Psoas muscle (tissue), 8 donors: ENCODE data around the gene SIGLEC5. TPM values are rescaled to one million over a fixed set of nuclear protein-coding genes. Genes with fewer than 3 reads are reported as not detected.

ENCODE experiments used
- ATAC-seq, 4 donors: fragments of 200-7000 bp; cut with Tn5 transposase; one replicate each; pipeline ENCODE4 v1.9.1; 2020; ENCODE audit warnings: moderate library complexity in 3 of 4, mild to moderate bottlenecking in 2 of 4
- DNase-seq, 2 donors: peaks; one replicate each; pipeline ENCODE4 v3.0.0-alpha.2; 2020
- H3K27ac ChIP-seq: fragments of 200-600 bp; one replicate; pipeline ENCODE4 v1.8.0; 2022
- H3K27me3 ChIP-seq, 3 donors: fragments of 200-600 bp in 1 of 3; one replicate each; pipeline versions ENCODE4 v1.6.1 to v1.8.0; 2013 to 2022; ENCODE audit warnings: low read length in 2 of 3, mild to moderate bottlenecking in 2 of 3, moderate library complexity in 1 of 3; ENCODE audit not compliant: insufficient read depth in 3 of 3
- H3K36me3 ChIP-seq, 2 donors: fragments of 200-600 bp in 1 of 2; one replicate each; pipeline versions ENCODE4 v1.6.1 to v1.8.0; 2013 to 2022; ENCODE audit warnings: low read depth in 1 of 2, mild to moderate bottlenecking in 1 of 2, moderate library complexity in 1 of 2; ENCODE audit not compliant: insufficient read depth in 1 of 2
- H3K4me1 ChIP-seq: fragments of 200-600 bp; one replicate; pipeline ENCODE4 v1.8.0; 2022
- H3K4me3 ChIP-seq: fragments of 200-600 bp; one replicate; pipeline ENCODE4 v1.8.0; 2022; ENCODE audit warnings: mild to moderate bottlenecking
- H3K9me3 ChIP-seq: fragments of 200-600 bp; one replicate; pipeline ENCODE4 v1.8.0; 2022
- WGBS, 3 donors: extraction: QIAGEN DNeasy Blood & Tissue Kit; methylation state at CpG; one replicate each; pipeline versions ENCODE4 v1.1.6 to v1.1.7; 2013; 5-methylcytosine and 5-hydroxymethylcytosine counted together
- intact Hi-C, 2 donors: fragments of 100-400 bp; cut with DNase I; formaldehyde crosslinking; loops; one replicate each; pipeline versions ENCODE4 v1.11.0 to v1.14.2; 2022
- polyA plus RNA-seq, 3 donors: library from polyadenylated mRNA; stranded (reverse); fragments of 200-250 nt; gene quantifications; one replicate each; pipeline ENCODE4 v1.2.3, GENCODE V29; 2013
- total RNA-seq, 4 donors: library from RNA; stranded (reverse); fragmentation: NEBNext Ultra II Directional in 2 of 4; extraction: Animal tissue kit (Norgen Biotek cat#: 25700) in 2 of 4; gene quantifications; one replicate each; pipeline versions ENCODE4 v1.2.1 to v1.2.4, GENCODE V29; 2021 to 2023
- TF ChIP-seq, protein P1 (sequence below): fragments of 200-600 bp; IDR thresholded peaks from one replicate; pipeline ENCODE4 v1.8.0; 2022; ENCODE audit warnings: antibody characterized with exemption
- donor health status: healthy with polysubstance abuse.
- donor health status: DM: no; HTN: no; CAD: no; lungs with moderate emphysema.
- donor health status: Bipolar disorder and iron deficiency.
- donor health status: healthy.
- donor health status: DM: yes; HTN: yes; CAD: no.
- donor health status: DM: no; HTN: no; CAD: no.
- donor health status: DM: no; HTN: no; CAD: no.
- donor health status: DM: yes; HTN: yes; CAD: no.

Gene SIGLEC5
- total and polyA plus RNA-seq, 7 donors: 0.01 to 0.65 (median 0.56) TPM; not detected in 4

DNA sequence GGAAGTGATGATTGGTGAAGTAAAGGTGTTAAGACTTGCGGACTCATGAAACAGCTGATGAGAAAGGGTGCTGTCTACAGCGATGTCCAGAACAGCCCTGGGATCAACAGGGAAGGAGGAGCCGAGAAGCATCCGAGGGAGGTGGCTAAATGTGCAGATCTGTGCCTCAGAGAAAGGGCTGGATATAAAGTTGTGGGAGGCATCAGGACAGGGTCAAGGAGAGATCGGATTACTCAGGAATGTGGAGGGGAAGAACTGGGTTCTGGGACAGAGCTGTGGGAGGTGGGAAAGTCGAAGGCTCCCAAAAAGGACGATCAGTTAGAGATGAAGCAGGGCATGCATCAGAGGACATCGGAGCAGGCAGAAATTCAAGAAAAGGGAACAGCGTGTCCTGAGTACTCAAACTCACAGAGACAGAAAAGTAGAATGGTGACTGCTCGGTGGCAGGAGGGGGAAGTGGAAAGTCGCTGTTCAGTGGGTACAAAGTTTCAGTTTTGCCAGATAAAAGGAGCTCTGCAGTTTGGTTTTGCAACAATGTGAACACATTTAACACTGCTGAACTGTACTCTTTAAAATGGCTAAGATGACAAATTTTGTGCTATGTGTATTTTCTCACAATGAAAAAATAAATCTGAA, 14.6 kb upstream of the SIGLEC5 start:
- WGBS, 3 donors: 30 to 34% (median 31%) methylated on average over 11 of the region's 11 CpGs
- Histone ChIP-seq H3K36me3 (no peaks in the 10 kb centered on the region), H3K9me3 (no peaks in the 10 kb centered on the region), H3K27me3 (peaks cover 0 to 2% (median 0%) of the 10 kb centered on the region in 3 donors), H3K4me1 (no peaks in the 10 kb centered on the region), H3K4me3 (no peak overlapping the region), H3K27ac (no peak overlapping the region)
- ATAC-seq (no peak), DNase-seq (no peak)
- intact Hi-C loops: no loop called here
- TF ChIP-seq, protein P1, sequence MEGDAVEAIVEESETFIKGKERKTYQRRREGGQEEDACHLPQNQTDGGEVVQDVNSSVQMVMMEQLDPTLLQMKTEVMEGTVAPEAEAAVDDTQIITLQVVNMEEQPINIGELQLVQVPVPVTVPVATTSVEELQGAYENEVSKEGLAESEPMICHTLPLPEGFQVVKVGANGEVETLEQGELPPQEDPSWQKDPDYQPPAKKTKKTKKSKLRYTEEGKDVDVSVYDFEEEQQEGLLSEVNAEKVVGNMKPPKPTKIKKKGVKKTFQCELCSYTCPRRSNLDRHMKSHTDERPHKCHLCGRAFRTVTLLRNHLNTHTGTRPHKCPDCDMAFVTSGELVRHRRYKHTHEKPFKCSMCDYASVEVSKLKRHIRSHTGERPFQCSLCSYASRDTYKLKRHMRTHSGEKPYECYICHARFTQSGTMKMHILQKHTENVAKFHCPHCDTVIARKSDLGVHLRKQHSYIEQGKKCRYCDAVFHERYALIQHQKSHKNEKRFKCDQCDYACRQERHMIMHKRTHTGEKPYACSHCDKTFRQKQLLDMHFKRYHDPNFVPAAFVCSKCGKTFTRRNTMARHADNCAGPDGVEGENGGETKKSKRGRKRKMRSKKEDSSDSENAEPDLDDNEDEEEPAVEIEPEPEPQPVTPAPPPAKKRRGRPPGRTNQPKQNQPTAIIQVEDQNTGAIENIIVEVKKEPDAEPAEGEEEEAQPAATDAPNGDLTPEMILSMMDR: no peak

DNA sequence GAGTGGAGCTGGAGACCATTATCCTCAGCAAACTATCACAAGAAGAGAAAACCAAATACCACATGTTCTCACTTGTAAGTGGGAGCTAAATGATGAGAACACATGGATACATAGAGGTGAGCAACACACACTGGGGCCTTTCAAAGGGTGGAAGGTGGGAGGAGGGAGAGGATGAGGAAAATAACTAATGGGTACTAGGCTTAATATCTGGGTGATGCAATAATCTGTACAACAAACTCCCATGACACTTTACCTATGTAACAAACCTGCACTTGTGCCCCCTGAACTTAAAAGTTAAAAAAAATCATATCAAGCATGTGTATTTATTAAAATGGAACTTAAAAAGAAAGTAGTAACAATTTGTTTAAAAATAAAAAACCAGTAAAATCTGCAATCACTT, 11.4 kb upstream of the SIGLEC5 start:
- Histone ChIP-seq H3K36me3 (no peaks in the 10 kb centered on the region), H3K27ac (no peak overlapping the region), H3K27me3 (no peaks in the 10 kb centered on the region), H3K9me3 (no peaks in the 10 kb centered on the region), H3K4me1 (no peaks in the 10 kb centered on the region), H3K4me3 (no peak overlapping the region)
- DNase-seq (no peak), ATAC-seq (no peak)
- intact Hi-C loops: no loop called here
- TF ChIP-seq, protein P1: no peak

DNA sequence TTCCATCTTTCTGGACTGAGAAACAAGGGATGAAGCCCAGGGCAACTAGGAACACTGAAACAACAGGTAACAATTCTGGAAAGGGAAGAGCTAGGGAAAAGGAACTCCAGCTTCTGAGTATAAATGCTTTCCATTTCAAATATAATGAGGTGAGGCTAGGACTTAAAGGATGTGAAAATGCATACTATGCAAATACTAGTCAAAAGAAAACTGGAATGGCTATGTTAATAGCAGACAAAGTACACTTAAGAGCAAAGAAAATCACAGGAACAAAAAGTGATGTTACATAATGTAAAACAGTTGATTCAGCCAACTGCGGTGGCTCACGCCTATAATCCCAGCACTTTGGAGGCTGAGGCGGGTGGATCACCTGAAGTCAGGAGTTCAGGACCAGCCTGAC, 10.2 kb upstream of the SIGLEC5 start:
- H3K9me3 ChIP-seq: no peaks in the 10 kb centered on the region

DNA sequence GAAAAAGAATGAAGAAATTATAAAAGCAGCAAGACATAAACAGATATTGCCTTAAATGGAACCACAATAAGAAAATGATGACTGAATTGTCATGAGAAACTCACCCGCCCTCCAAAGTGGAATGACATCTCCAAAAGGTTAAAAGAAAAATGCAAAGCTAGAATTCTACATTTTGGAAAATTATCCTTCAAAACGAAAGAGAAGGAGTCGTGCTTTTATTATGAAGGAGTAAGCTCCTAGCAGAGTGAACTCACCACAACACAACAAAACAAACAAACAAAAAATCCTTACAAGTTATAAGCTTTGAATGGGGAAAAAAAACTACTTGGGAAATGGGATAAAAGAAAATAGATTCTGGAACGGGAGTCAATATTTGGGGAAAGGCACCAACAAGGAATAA, 9.7 kb upstream of the SIGLEC5 start:
- Histone ChIP-seq H3K9me3 (no peaks in the 10 kb centered on the region), H3K4me3 (no peak overlapping the region), H3K36me3 (no peaks in the 10 kb centered on the region), H3K27ac (no peak overlapping the region), H3K27me3 (no peaks in the 10 kb centered on the region), H3K4me1 (no peaks in the 10 kb centered on the region)
- ATAC-seq (no peak), DNase-seq (no peak)
- TF ChIP-seq, protein P1: no peak
- WGBS, 3 donors: 64 to 75% (median 69%) methylated on average over 4 of the region's 4 CpGs
- intact Hi-C loops: no loop called here

More for the DNA sequence above, 10.2 kb upstream of the SIGLEC5 start:
- Histone ChIP-seq H3K36me3 (no peaks in the 10 kb centered on the region), H3K4me3 (no peak overlapping the region), H3K27ac (no peak overlapping the region), H3K4me1 (no peaks in the 10 kb centered on the region), H3K27me3 (no peaks in the 10 kb centered on the region)
- DNase-seq (no peak), ATAC-seq (no peak)
- intact Hi-C loops: no loop called here
- 77 to 86% (median 80%) methylated on average over 3 of the region's 3 CpGs for WGBS, 3 donors
- TF ChIP-seq, protein P1: no peak

DNA sequence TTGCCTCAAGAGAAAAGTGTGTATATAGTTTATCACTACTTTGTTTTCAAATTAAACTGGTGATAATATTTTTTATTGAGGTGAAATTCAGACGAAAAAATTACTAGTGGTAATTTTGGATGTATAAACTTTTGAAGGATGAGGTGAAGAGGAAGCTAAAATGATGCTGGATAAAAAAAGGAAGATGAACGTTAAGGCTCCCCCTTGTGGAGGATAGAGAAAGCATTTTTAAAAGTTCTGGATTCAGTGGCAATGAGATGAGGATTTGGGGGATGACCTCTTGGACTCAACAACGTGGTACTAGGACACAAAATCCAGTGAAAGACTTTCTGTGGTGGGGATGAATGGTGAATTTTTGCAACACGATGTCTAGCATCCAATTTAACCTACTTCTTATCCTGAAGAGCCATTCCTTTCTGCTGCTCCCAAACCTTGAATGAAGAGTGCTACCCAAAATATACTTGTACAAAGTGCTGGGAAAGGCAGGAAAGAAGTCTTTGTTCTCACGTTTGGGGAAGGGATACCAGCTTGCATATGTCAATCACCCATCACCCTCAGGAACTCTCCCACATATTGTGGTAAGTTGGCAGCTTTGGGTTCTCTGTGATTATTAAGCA, 7.3 kb upstream of the SIGLEC5 start:
- WGBS, 3 donors: 15 to 21% (median 19%) methylated on average over 5 of the region's 5 CpGs
- intact Hi-C loops: no loop called here
- no peaks in the 10 kb centered on the region for H3K4me1 ChIP-seq
- H3K4me3 ChIP-seq: no peak overlapping the region
- TF ChIP-seq, protein P1: peak; percentile 8
- DNase-seq (no peak), ATAC-seq (no peak)
- no peaks in the 10 kb centered on the region for H3K9me3 ChIP-seq
- no peaks in the 10 kb centered on the region for H3K36me3 ChIP-seq
- H3K27me3 ChIP-seq: no peaks in the 10 kb centered on the region
- H3K27ac ChIP-seq: no peak overlapping the region
